ENCODE data around the gene UBALD2. TPM values are rescaled to one million over a fixed set of nuclear protein-coding genes. Genes with fewer than 3 reads are reported as not detected.
"Not testable (repeated sequence)": the region's sequence is repeated elsewhere in the genome, so short reads cannot be mapped to it uniquely, and the experiment has no call there.

The UBALD2 gene
- total and polyA plus RNA-seq, 4 donors: 23.2 to 30.2 (median 26.7) TPM

- H3K27me3 ChIP-seq (ENCODE audit: control insufficient read depth in 1 of 2, insufficient read depth in 2 of 2, low read length in 1 of 2); H3K4me1 ChIP-seq (ENCODE audit: control insufficient read depth in 1 of 2, insufficient read depth in 2 of 2, low read length in 2 of 2); H3K4me3 ChIP-seq (ENCODE audit: low read length in 2 of 2); DNase-seq; intact Hi-C loops (cut with DNase I); ATAC-seq (ENCODE audit: low FRiP score); H3K36me3 ChIP-seq (ENCODE audit: control insufficient read depth in 1 of 2, insufficient read depth in 2 of 2, low read length in 1 of 2); H3K27ac ChIP-seq (ENCODE audit: low read depth in 1 of 2, low read length in 2 of 2); H3K9me3 ChIP-seq (ENCODE audit: control insufficient read depth, low read length): not testable (repeated sequence)
- WGBS, 2 donors: 91 to 92% methylated on average over 13 of the region's 13 CpGs
Observed at GRCh38 chr17:76267581-76268001, 2.4 kb downstream of the UBALD2 start.

- Histone ChIP-seq H3K36me3 (ENCODE audit: control insufficient read depth in 1 of 2, insufficient read depth in 2 of 2, low read length in 1 of 2) (no peaks in the 10 kb centered on the region), H3K4me3 (ENCODE audit: low read length in 2 of 2) (no peak overlapping the region), H3K27me3 (ENCODE audit: control insufficient read depth in 1 of 2, insufficient read depth in 2 of 2, low read length in 1 of 2) (no peaks in the 10 kb centered on the region), H3K27ac (ENCODE audit: low read depth in 1 of 2, low read length in 2 of 2) (no peak overlapping the region), H3K4me1 (ENCODE audit: control insufficient read depth in 1 of 2, insufficient read depth in 2 of 2, low read length in 2 of 2) (no peaks in the 10 kb centered on the region), H3K9me3 (ENCODE audit: control insufficient read depth, low read length) (no peaks in the 10 kb centered on the region)
- peak; percentile 3 for ATAC-seq (ENCODE audit: low FRiP score)
- DNase-seq: peak; percentile 89 to 90
- intact Hi-C loops (cut with DNase I): no loop called here
- 59 to 61% methylated on average over 9 of the region's 9 CpGs for WGBS, 2 donors
Observed at GRCh38 chr17:76268015-76268749, 3.0 kb downstream of the UBALD2 start.

GRCh38 chr17:76268991-76269981 lies 4.1 kb downstream of the UBALD2 start:
- Histone ChIP-seq H3K4me1 (ENCODE audit: control insufficient read depth in 1 of 2, insufficient read depth in 2 of 2, low read length in 2 of 2) (no peaks in the 10 kb centered on the region), H3K27ac (ENCODE audit: low read depth in 1 of 2, low read length in 2 of 2) (no peak overlapping the region), H3K36me3 (ENCODE audit: control insufficient read depth in 1 of 2, insufficient read depth in 2 of 2, low read length in 1 of 2) (no peaks in the 10 kb centered on the region), H3K9me3 (ENCODE audit: control insufficient read depth, low read length) (no peaks in the 10 kb centered on the region), H3K4me3 (ENCODE audit: low read length in 2 of 2) (no peak overlapping the region), H3K27me3 (ENCODE audit: control insufficient read depth in 1 of 2, insufficient read depth in 2 of 2, low read length in 1 of 2) (no peaks in the 10 kb centered on the region)
- WGBS, 2 donors: 67 to 70% methylated on average over 12 of the region's 12 CpGs
- no peak for ATAC-seq (ENCODE audit: low FRiP score)
- no peak for DNase-seq
- intact Hi-C loops (cut with DNase I): no loop called here

GRCh38 chr17:76270127-76270592 lies 5.0 kb downstream of the UBALD2 start:
- no peaks in the 10 kb centered on the region for H3K9me3 ChIP-seq (ENCODE audit: control insufficient read depth, low read length)
- H3K27ac ChIP-seq (ENCODE audit: low read depth in 1 of 2, low read length in 2 of 2): no peak overlapping the region
- 91 to 92% methylated on average over 26 of the region's 26 CpGs for WGBS, 2 donors
- no peaks in the 10 kb centered on the region for H3K4me1 ChIP-seq (ENCODE audit: control insufficient read depth in 1 of 2, insufficient read depth in 2 of 2, low read length in 2 of 2)
- no peaks in the 10 kb centered on the region for H3K36me3 ChIP-seq (ENCODE audit: control insufficient read depth in 1 of 2, insufficient read depth in 2 of 2, low read length in 1 of 2)
- no peak for ATAC-seq (ENCODE audit: low FRiP score)
- H3K4me3 ChIP-seq (ENCODE audit: low read length in 2 of 2): no peak overlapping the region
- no peak for DNase-seq
- no peaks in the 10 kb centered on the region for H3K27me3 ChIP-seq (ENCODE audit: control insufficient read depth in 1 of 2, insufficient read depth in 2 of 2, low read length in 1 of 2)
- intact Hi-C loops (cut with DNase I): no loop called here

GRCh38 chr17:76270770-76271668 lies 5.9 kb downstream of the UBALD2 start:
- intact Hi-C loops (cut with DNase I): no loop called here
- no peak overlapping the region for H3K4me3 ChIP-seq (ENCODE audit: low read length in 2 of 2)
- no peak overlapping the region for H3K27ac ChIP-seq (ENCODE audit: low read depth in 1 of 2, low read length in 2 of 2)
- H3K36me3 ChIP-seq (ENCODE audit: control insufficient read depth in 1 of 2, insufficient read depth in 2 of 2, low read length in 1 of 2): no peaks in the 10 kb centered on the region
- no peak for DNase-seq
- 83 to 87% methylated on average over 14 of the region's 14 CpGs for whole genome bisulfite sequencing, 2 donors
- ATAC-seq (ENCODE audit: low FRiP score): no peak
- H3K27me3 ChIP-seq (ENCODE audit: control insufficient read depth in 1 of 2, insufficient read depth in 2 of 2, low read length in 1 of 2): no peaks in the 10 kb centered on the region
- H3K4me1 ChIP-seq (ENCODE audit: control insufficient read depth in 1 of 2, insufficient read depth in 2 of 2, low read length in 2 of 2): no peaks in the 10 kb centered on the region
- H3K9me3 ChIP-seq (ENCODE audit: control insufficient read depth, low read length): no peaks in the 10 kb centered on the region

GRCh38 chr17:76271669-76272540 lies 6.8 kb downstream of the UBALD2 start:
- 23 to 30% methylated on average over 36 to 38 of the region's 38 CpGs for WGBS, 2 donors
- Histone ChIP-seq H3K27me3 (ENCODE audit: control insufficient read depth in 1 of 2, insufficient read depth in 2 of 2, low read length in 1 of 2) (no peaks in the 10 kb centered on the region), H3K4me1 (ENCODE audit: control insufficient read depth in 1 of 2, insufficient read depth in 2 of 2, low read length in 2 of 2) (no peaks in the 10 kb centered on the region), H3K9me3 (ENCODE audit: control insufficient read depth, low read length) (no peaks in the 10 kb centered on the region), H3K4me3 (ENCODE audit: low read length in 2 of 2) (peak overlapping the region in 1 of 2 donors; percentile 8), H3K27ac (ENCODE audit: low read depth in 1 of 2, low read length in 2 of 2) (no peak overlapping the region), H3K36me3 (ENCODE audit: control insufficient read depth in 1 of 2, insufficient read depth in 2 of 2, low read length in 1 of 2) (no peaks in the 10 kb centered on the region)
- ATAC-seq (ENCODE audit: low FRiP score) (peak; percentile 1), DNase-seq (peak in 1 of 2 donors; percentile 77)
- intact Hi-C loops (cut with DNase I): no loop called here

GRCh38 chr17:76272541-76273444 lies 7.6 kb downstream of the UBALD2 start:
- Histone ChIP-seq H3K36me3 (ENCODE audit: control insufficient read depth in 1 of 2, insufficient read depth in 2 of 2, low read length in 1 of 2) (no peaks in the 10 kb centered on the region), H3K27ac (ENCODE audit: low read depth in 1 of 2, low read length in 2 of 2) (no peak overlapping the region), H3K4me1 (ENCODE audit: control insufficient read depth in 1 of 2, insufficient read depth in 2 of 2, low read length in 2 of 2) (no peaks in the 10 kb centered on the region), H3K9me3 (ENCODE audit: control insufficient read depth, low read length) (no peaks in the 10 kb centered on the region), H3K4me3 (ENCODE audit: low read length in 2 of 2) (no peak overlapping the region), H3K27me3 (ENCODE audit: control insufficient read depth in 1 of 2, insufficient read depth in 2 of 2, low read length in 1 of 2) (no peaks in the 10 kb centered on the region)
- WGBS, 2 donors: 65 to 67% methylated on average over 19 of the region's 19 CpGs
- intact Hi-C loops (cut with DNase I): no loop called here
- ATAC-seq (ENCODE audit: low FRiP score) (no peak), DNase-seq (no peak)

Data from aorta (tissue), 5 donors.